Gastroesophageal sphincter (tissue), 4 donors: ENCODE results near the gene LSM11. TPM values are rescaled to one million over a fixed set of nuclear protein-coding genes. Genes with fewer than 3 reads are reported as not detected.
"Not testable (repeated sequence)": the region's sequence is repeated elsewhere in the genome, so short reads cannot be mapped to it uniquely, and the experiment has no call there.

ENCODE experiments used
- ATAC-seq: fragments of 150-250 bp; one replicate; pipeline ENCODE4 v1.9.1; 2016; ENCODE audit warnings: mild to moderate bottlenecking, moderate library complexity
- H3K27ac ChIP-seq, 4 donors: fragments of 200-600 bp; sonication (generic) in 3 of 4; 1 replicate in 3 of 4; 2 replicates in 1 of 4; pipeline ENCODE4 v1.5.1; 2016 to 2019
- H3K27me3 ChIP-seq: fragments of 200-600 bp; sonication (generic); one replicate; pipeline ENCODE4 v1.5.1; 2019
- H3K36me3 ChIP-seq, 2 donors: fragments of 200-600 bp; sonication (generic); one replicate each; pipeline ENCODE4 v1.5.1; 2019; ENCODE audit warnings: control low read depth in 1 of 2
- H3K4me1 ChIP-seq, 3 donors: fragments of 200-600 bp; sonication (generic); 1 replicate in 2 of 3; 2 replicates in 1 of 3; pipeline ENCODE4 v1.5.1; 2016 to 2019; ENCODE audit warnings: control low read depth in 2 of 3
- H3K4me3 ChIP-seq, 2 donors: fragments of 200-600 bp; sonication (generic); one replicate each; pipeline ENCODE4 v1.5.1; 2019; ENCODE audit warnings: mild to moderate bottlenecking in 1 of 2, moderate library complexity in 1 of 2
- H3K9me3 ChIP-seq, 3 donors: fragments of 200-600 bp; sonication (generic); one replicate each; pipeline ENCODE4 v1.5.1; 2017 to 2019; ENCODE audit warnings: control low read depth in 2 of 3
- EP300 ChIP-seq: sonication (generic); formaldehyde crosslinking; IDR thresholded peaks from one replicate; pipeline ENCODE4 v1.6.1; 2017; ENCODE audit warnings: antibody characterized with exemption, mild to moderate bottlenecking
- POLR2A ChIP-seq, 2 donors: fragments of 450-650 bp; IDR thresholded peaks; one replicate each; pipeline ENCODE4 v1.6.1; 2017; ENCODE audit warnings: antibody characterized with exemption in 2 of 2, mild to moderate bottlenecking in 2 of 2, moderate library complexity in 1 of 2
- POLR2AphosphoS5 ChIP-seq: sonication (generic); formaldehyde crosslinking; IDR thresholded peaks from one replicate; pipeline ENCODE4 v1.6.1; 2017; ENCODE audit warnings: antibody characterized with exemption
- WGBS, 2 donors: methylation state at CpG; one replicate each; pipeline ENCODE4 v1.1.5; 2018; ENCODE audit warnings: low coverage in 1 of 2; 5-methylcytosine and 5-hydroxymethylcytosine counted together
- total RNA-seq, 4 donors: library from RNA; depleted of rRNA; stranded (reverse); fragments of >200 nt; gene quantifications; one replicate each; pipeline ENCODE4 v1.1.0, GENCODE V29; 2016
- TF ChIP-seq, protein P1 (sequence below), 4 experiments: fragments of 200-600 bp in 2 of 4; fragments of 450-650 bp in 2 of 4; sonication (generic) in 1 of 4; IDR thresholded peaks; one replicate each; pipeline ENCODE4 v1.5.1; 2017 to 2019; ENCODE audit warnings: antibody characterized with exemption in 4 of 4, mild to moderate bottlenecking in 2 of 4, moderate library complexity in 2 of 4

The LSM11 gene
- total RNA-seq, 4 donors from 2014 or later = 14.8 to 38.4 (median 27.3) TPM

- no peak for TF ChIP-seq EP300
- TF ChIP-seq, protein P1, sequence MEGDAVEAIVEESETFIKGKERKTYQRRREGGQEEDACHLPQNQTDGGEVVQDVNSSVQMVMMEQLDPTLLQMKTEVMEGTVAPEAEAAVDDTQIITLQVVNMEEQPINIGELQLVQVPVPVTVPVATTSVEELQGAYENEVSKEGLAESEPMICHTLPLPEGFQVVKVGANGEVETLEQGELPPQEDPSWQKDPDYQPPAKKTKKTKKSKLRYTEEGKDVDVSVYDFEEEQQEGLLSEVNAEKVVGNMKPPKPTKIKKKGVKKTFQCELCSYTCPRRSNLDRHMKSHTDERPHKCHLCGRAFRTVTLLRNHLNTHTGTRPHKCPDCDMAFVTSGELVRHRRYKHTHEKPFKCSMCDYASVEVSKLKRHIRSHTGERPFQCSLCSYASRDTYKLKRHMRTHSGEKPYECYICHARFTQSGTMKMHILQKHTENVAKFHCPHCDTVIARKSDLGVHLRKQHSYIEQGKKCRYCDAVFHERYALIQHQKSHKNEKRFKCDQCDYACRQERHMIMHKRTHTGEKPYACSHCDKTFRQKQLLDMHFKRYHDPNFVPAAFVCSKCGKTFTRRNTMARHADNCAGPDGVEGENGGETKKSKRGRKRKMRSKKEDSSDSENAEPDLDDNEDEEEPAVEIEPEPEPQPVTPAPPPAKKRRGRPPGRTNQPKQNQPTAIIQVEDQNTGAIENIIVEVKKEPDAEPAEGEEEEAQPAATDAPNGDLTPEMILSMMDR (IDR thresholded peaks at IDR 0.05) = peak; percentile 50 to 84 (median 79)
- Histone ChIP-seq H3K36me3 (no peaks in the 10 kb centered on the region), H3K27ac (peak overlapping the region in 1 of 4 donors; percentile 29), H3K4me3 (no peak overlapping the region), H3K9me3 (no peaks in the 10 kb centered on the region), H3K27me3 (no peaks in the 10 kb centered on the region), H3K4me1 (peaks cover 0 to 13% (median 0%) of the 10 kb centered on the region in 3 donors)
- peak; percentile 82 for ATAC-seq
- WGBS, 2 donors = 0 to 3% methylated on average over 4 of the region's 4 CpGs
Measured at GRCh38 chr5:157718519-157718918, 25.0 kb upstream of the LSM11 start.

DNA sequence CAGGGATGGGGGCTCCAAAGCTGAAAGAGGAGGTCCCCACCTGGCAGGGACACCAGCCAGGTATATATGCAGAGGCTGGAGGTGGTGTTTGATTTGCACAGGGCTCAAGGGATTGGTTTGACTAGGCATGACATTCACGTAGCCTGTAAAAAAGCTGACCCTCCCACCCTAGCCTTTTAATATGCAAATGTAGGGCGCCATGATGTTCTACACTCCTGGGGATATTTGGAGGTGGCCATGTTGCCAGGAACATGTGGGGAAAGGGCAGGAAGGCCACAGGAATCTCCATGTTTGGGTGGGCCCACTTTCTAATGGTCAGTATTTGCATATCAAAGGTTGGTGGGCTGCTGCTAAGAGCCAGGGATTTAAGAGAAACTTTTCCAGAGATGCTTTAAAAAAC, 24.3 kb upstream of the LSM11 start:
- ATAC-seq = no peak
- TF ChIP-seq EP300 = no peak
- TF ChIP-seq, protein P1 (IDR thresholded peaks at IDR 0.05) = no peak
- no peak overlapping the region for H3K4me3 ChIP-seq
- H3K4me1 ChIP-seq = peaks cover 0 to 13% (median 0%) of the 10 kb centered on the region in 3 donors
- H3K36me3 ChIP-seq = no peaks in the 10 kb centered on the region
- 93% methylated on average over 2 of the region's 2 CpGs; no CpG with 5 or more reads in 1 of the 2 donors for WGBS, 2 donors
- H3K9me3 ChIP-seq = no peaks in the 10 kb centered on the region
- no peak overlapping the region for H3K27ac ChIP-seq
- no peaks in the 10 kb centered on the region for H3K27me3 ChIP-seq

GRCh38 chr5:157721159-157721558, 22.4 kb upstream of the LSM11 start:
- Histone ChIP-seq H3K36me3 (no peaks in the 10 kb centered on the region), H3K9me3 (no peaks in the 10 kb centered on the region), H3K4me3 (no peak overlapping the region), H3K4me1 (peaks cover 0 to 13% (median 0%) of the 10 kb centered on the region in 3 donors), H3K27me3 (no peaks in the 10 kb centered on the region), H3K27ac (no peak overlapping the region)
- no peak for ATAC-seq
- TF ChIP-seq POLR2A (IDR thresholded peaks at IDR 0.05) (no peak), EP300 (no peak), POLR2AphosphoS5 (no peak)
- TF ChIP-seq, protein P1 (IDR thresholded peaks at IDR 0.05) = no peak
- 60% methylated on average over 1 of the region's 6 CpGs; no CpG with 5 or more reads in 1 of the 2 donors for WGBS, 2 donors

DNA sequence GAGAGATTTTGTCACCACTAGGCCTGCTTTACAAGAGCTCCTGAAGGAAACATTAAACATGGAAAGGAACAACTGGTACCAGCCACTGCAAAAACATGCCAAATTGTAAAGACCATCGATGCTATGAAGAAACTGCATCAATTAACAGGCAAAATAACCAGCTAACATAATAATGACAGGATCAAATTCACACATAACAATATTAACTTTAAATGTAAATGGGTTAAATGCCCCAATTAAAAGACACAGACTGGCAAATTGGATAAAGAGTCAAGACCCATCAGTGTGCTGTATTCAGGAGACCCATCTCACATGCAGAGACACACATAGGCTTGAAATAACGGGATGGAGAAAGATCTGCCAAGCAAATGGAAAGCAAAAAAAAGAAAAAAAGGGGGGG, 20.6 kb upstream of the LSM11 start:
- WGBS, 2 donors = 100% methylated on average over 2 of the region's 2 CpGs; no CpG with 5 or more reads in 1 of the 2 donors
- not testable (repeated sequence) for H3K4me3 ChIP-seq, H3K9me3 ChIP-seq, H3K36me3 ChIP-seq, ATAC-seq, H3K27ac ChIP-seq, H3K27me3 ChIP-seq
- H3K4me1 ChIP-seq = peaks cover 0 to 10% (median 0%) of the 10 kb centered on the region in 3 donors

DNA sequence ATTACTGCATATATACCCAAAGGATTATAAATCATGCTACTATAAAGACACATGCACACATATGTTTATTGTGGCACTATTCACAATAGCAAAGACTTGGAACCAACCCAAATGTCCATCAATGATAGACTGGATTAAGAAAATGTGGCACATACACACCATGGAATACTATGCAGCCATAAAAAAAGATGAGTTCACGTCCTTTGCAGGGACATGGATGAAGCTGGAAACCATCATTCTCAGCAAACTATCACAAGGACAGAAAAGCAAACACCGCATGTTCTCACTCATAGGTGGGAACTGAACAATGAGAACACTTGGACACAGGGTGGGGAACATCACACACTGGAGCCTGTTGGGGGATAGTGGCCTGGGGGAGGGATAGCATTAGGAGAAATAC, 16.9 kb upstream of the LSM11 start:
- not testable (repeated sequence) for ATAC-seq, H3K27me3 ChIP-seq, H3K9me3 ChIP-seq, H3K27ac ChIP-seq, H3K4me1 ChIP-seq, H3K36me3 ChIP-seq, H3K4me3 ChIP-seq
- 80 to 95% methylated on average over 2 of the region's 2 CpGs for WGBS, 2 donors

GRCh38 chr5:157727858-157728257, 15.7 kb upstream of the LSM11 start:
- H3K9me3 ChIP-seq, H3K36me3 ChIP-seq, ATAC-seq, H3K27ac ChIP-seq, H3K27me3 ChIP-seq, H3K4me3 ChIP-seq: not testable (repeated sequence)
- H3K4me1 ChIP-seq = peaks cover 0 to 12% (median 3%) of the 10 kb centered on the region in 3 donors
- WGBS, 2 donors = 100% methylated on average over 1 of the region's 1 CpG; no CpG with 5 or more reads in 1 of the 2 donors

DNA sequence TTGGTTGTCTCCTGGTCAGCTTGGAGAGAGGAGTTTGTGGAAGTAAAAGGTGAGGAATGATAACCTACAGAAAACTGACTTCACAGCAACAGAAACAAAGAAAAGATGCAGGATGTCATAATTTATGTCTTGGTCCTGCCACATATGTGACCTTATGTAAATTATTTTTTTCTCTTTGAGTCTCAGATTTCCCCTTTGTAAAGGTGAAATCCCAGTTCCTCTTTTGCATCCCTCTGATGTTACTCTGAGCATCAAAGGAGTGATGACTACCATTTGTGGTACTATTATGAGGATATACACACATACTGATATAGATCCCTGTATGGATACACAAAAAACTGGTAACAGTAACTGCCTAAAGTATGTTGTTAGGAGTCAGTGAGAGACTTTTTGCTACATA, 13.7 kb upstream of the LSM11 start:
- Histone ChIP-seq H3K9me3 (no peaks in the 10 kb centered on the region), H3K27ac (no peak overlapping the region), H3K4me3 (no peak overlapping the region), H3K36me3 (peaks cover 0 to 19% of the 10 kb centered on the region in 2 donors), H3K27me3 (no peaks in the 10 kb centered on the region), H3K4me1 (peaks cover 0 to 12% (median 3%) of the 10 kb centered on the region in 3 donors)
- no peak for ATAC-seq
- no peak for TF ChIP-seq POLR2AphosphoS5
- TF ChIP-seq, protein P1 (IDR thresholded peaks at IDR 0.05) = no peak
